ENCODE data around the gene CCBE1.

DNA sequence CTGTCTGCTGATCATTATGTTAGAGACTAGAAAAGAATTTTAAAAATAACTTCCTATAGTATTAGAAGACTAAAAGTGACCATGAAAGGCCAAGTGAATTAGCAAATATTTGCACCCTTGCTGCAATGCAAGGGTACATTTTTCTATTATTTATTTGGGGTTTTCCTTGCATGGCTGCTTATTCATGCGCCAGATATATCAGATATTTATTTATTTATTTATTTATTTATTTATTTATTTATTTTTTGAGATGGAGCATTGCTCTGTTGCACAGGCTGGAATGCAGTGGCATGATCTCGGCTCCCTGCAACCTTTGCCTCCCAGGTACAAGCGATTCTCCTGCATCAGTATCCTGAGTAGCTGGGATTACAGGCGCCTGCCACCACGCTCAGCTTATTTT lies 211.8 kb downstream of the CCBE1 start:
- TF ChIP-seq, protein P1, sequence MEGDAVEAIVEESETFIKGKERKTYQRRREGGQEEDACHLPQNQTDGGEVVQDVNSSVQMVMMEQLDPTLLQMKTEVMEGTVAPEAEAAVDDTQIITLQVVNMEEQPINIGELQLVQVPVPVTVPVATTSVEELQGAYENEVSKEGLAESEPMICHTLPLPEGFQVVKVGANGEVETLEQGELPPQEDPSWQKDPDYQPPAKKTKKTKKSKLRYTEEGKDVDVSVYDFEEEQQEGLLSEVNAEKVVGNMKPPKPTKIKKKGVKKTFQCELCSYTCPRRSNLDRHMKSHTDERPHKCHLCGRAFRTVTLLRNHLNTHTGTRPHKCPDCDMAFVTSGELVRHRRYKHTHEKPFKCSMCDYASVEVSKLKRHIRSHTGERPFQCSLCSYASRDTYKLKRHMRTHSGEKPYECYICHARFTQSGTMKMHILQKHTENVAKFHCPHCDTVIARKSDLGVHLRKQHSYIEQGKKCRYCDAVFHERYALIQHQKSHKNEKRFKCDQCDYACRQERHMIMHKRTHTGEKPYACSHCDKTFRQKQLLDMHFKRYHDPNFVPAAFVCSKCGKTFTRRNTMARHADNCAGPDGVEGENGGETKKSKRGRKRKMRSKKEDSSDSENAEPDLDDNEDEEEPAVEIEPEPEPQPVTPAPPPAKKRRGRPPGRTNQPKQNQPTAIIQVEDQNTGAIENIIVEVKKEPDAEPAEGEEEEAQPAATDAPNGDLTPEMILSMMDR (IDR thresholded peaks at IDR 0.05; ENCODE audit: insufficient read depth, low read depth, low read length) = no peak
- no peak for TF ChIP-seq EZH2 (IDR thresholded peaks at IDR 0.05; ENCODE audit: insufficient read depth, low read length)
